Measurements from ENCODE around the gene GLB1L2.

DNA sequence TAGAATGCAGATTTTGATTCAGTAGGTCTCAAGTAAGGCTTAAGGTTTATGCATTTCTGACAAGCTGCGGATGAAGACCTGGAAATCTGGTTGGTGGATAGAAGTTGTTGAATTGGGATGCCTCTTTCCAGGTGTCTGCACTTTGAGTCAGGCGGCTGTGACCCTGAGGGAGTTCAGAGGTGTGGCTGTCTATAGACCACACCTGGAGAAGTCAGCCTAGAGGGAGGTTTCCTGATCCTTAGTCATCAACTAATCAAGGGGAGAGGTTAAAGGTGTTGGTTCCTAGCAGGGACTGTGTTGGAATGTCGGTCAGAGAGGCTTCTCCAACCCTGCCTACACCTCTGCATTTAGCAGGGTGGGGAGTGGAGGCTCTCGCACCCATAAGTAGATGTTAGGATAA lies 8.0 kb downstream of the GLB1L2 start:
- TF ChIP-seq, protein P1, sequence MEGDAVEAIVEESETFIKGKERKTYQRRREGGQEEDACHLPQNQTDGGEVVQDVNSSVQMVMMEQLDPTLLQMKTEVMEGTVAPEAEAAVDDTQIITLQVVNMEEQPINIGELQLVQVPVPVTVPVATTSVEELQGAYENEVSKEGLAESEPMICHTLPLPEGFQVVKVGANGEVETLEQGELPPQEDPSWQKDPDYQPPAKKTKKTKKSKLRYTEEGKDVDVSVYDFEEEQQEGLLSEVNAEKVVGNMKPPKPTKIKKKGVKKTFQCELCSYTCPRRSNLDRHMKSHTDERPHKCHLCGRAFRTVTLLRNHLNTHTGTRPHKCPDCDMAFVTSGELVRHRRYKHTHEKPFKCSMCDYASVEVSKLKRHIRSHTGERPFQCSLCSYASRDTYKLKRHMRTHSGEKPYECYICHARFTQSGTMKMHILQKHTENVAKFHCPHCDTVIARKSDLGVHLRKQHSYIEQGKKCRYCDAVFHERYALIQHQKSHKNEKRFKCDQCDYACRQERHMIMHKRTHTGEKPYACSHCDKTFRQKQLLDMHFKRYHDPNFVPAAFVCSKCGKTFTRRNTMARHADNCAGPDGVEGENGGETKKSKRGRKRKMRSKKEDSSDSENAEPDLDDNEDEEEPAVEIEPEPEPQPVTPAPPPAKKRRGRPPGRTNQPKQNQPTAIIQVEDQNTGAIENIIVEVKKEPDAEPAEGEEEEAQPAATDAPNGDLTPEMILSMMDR (IDR thresholded peaks at IDR 0.05), result no peak
- TF ChIP-seq EP300 (IDR thresholded peaks at IDR 0.05), result no peak

Data from sigmoid colon (tissue), 4 donors.